Cardiac atrium fibroblast (primary cell): ENCODE results near the gene DGKG. TPM values are rescaled to one million over a fixed set of nuclear protein-coding genes. Genes with fewer than 3 reads are reported as not detected.

Experiments
- total RNA-seq: library from RNA; depleted of rRNA; stranded (reverse); fragments of >200 nt; gene quantifications from 2 replicates; pipeline ENCODE4 v1.2.3, GENCODE V29; 2015

The DGKG gene
- 0.16 and 0.72 TPM in 2 replicates for total RNA-seq

GRCh38 chr3:186361762-186362536, at the start of gene DGKG:
Gene DGKG, minus strand, starts transcription at chr3:186362234. Its CDS starts 41,775 bp downstream, at chr3:186320459.

DNA sequence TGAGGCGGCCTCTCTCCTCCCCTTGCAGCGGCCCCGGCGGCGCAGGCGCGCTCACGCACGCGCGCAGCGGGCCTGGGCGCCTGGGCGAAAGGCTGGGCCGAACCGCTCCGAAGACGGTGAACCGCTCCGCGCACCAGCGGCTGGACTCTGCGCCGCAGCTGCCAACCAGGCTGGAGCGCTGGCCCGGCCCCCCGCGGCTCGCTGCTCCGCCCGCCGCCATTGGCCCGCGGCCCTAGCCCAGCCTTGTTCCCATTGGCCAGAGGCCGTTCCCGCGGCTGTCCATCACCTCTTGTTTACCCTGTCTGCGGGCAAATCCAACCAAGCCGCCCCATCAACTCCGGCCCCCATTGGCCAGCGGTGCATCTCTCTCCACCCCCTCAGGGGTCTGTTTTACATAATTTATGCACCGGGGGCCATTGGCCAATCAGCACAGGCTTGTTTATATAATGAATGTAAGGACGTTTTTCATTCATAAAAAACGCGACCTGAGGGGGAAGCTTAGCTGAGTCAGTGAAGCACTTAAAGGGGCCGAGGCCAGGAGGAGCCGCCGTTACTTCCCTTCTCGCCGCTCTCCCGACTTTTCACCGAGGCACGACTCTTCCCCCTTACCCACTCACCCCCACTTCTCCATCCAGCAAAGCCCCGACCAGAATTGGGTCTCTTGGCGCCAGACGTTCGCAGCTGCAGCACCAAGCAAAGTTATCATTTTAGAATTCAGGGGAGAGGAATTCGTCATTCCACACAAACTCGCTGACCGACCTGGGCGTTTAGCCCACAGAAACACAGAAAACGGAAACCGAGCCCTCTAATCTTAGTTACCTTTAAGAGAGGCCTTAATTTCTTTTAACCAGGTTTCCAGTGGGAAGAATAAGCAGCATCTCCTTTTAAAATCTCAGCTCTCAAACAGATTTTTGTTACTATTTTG, 252.8 kb downstream of the DGKG start, which contains the start of gene ETV5:
TSS of gene ETV5 (minus strand) at position 149 of the 925 bp plus-strand sequence. CDS start 3,221 bp downstream, outside the sequence.

Other genes starting within 250 kb of the DGKG start
- 0.65 and 1.1 TPM in 2 replicates for gene CRYGS, start 182.1 kb upstream of the DGKG start, total RNA-seq
- gene TBCCD1, start 205.1 kb upstream of the DGKG start, total RNA-seq, result 11.6 and 15.7 TPM in 2 replicates
- gene DNAJB11, start 208.5 kb upstream of the DGKG start, total RNA-seq, result 59.5 and 63.9 TPM in 2 replicates